Renal cortex interstitium (tissue), 11 donors: ENCODE results near the gene MBOAT2. TPM values are rescaled to one million over a fixed set of nuclear protein-coding genes. Genes with fewer than 3 reads are reported as not detected.

ENCODE experiments used
- DNase-seq, 11 donors: peaks; one replicate each; pipeline ENCODE4 v3.0.0-alpha.2; 2013; ENCODE audit warnings: low read depth in 9 of 11, low spot score in 4 of 11; ENCODE audit errors: extremely low read depth in 1 of 11
- polyA plus RNA-seq, 3 donors: library from polyadenylated mRNA; unstranded; fragments of 120-200 nt; gene quantifications; one replicate each; pipeline ENCODE4 v1.2.1, GENCODE V29; 2013; ENCODE audit not compliant: insufficient read length in 3 of 3

MBOAT2 gene
- polyA plus RNA-seq, 3 donors: 57.4 to 72.9 (median 69.2) TPM

- no peak for DNase-seq
These were observed 116.6 kb downstream of the MBOAT2 start for GRCh38 chr2:8886876-8887275.

- DNase-seq: no peak
These were observed 117.3 kb downstream of the MBOAT2 start for GRCh38 chr2:8886202-8886518.

GRCh38 chr2:8885449-8886201 is 117.9 kb downstream of the MBOAT2 start:
- no peak for DNase-seq

- DNase-seq: no peak
These were observed 118.7 kb downstream of the MBOAT2 start for GRCh38 chr2:8884812-8885211.

- no peak for DNase-seq
These were observed 121.4 kb downstream of the MBOAT2 start for GRCh38 chr2:8882094-8882493.

- no peak for DNase-seq
These were observed 125.6 kb downstream of the MBOAT2 start for GRCh38 chr2:8877894-8878293.

- DNase-seq: no peak
These were observed 126.2 kb downstream of the MBOAT2 start for GRCh38 chr2:8877332-8877731.

- no peak for DNase-seq
These were observed 126.9 kb downstream of the MBOAT2 start for GRCh38 chr2:8876628-8877027.

- peak in 3 of 11 donors; percentile 33 to 47 (median 35) for DNase-seq
These were observed 130.6 kb downstream of the MBOAT2 start for GRCh38 chr2:8872821-8873432.

- DNase-seq: no peak
These were observed 133.0 kb downstream of the MBOAT2 start for GRCh38 chr2:8870441-8870840.

GRCh38 chr2:8867363-8867762 is 136.1 kb downstream of the MBOAT2 start:
- no peak for DNase-seq

- no peak for DNase-seq
These were observed 140.0 kb downstream of the MBOAT2 start for GRCh38 chr2:8863331-8863953.

- no peak for DNase-seq
These were observed 141.3 kb downstream of the MBOAT2 start for GRCh38 chr2:8862230-8862629.

- DNase-seq: no peak
These were observed 141.7 kb downstream of the MBOAT2 start for GRCh38 chr2:8861797-8862196.

GRCh38 chr2:8860239-8860638 is 143.2 kb downstream of the MBOAT2 start:
- no peak for DNase-seq

GRCh38 chr2:8858910-8859309 is 144.6 kb downstream of the MBOAT2 start:
- no peak for DNase-seq

- DNase-seq: no peak
These were observed 145.2 kb downstream of the MBOAT2 start for GRCh38 chr2:8858264-8858663.

- no peak for DNase-seq
These were observed 145.8 kb downstream of the MBOAT2 start for GRCh38 chr2:8857709-8858108.

- DNase-seq: no peak
These were observed 147.3 kb downstream of the MBOAT2 start for GRCh38 chr2:8856176-8856575.

GRCh38 chr2:8855010-8855409 is 148.5 kb downstream of the MBOAT2 start:
- DNase-seq: no peak

GRCh38 chr2:8853426-8853825 is 150.1 kb downstream of the MBOAT2 start:
- no peak for DNase-seq
